Coronary artery (tissue), 2 donors: ENCODE results near the gene ZNRD2.

Experiments
- DNase-seq: peaks from one replicate; pipeline ENCODE4 v3.0.0-alpha.2; 2017; ENCODE audit warnings: low spot score
- H3K27ac ChIP-seq, 2 donors: fragments of 200-600 bp; sonication (generic); one replicate each; pipeline ENCODE4 v1.5.1; 2016 to 2019
- H3K4me3 ChIP-seq: fragments of 200-600 bp; sonication (generic); 2 replicates; pipeline ENCODE4 v1.5.1; 2016; ENCODE audit warnings: mild to moderate bottlenecking, moderate library complexity
- TF ChIP-seq, protein P1 (sequence below): fragments of 200-600 bp; sonication (generic); IDR thresholded peaks from one replicate; pipeline ENCODE4 v1.5.1; 2019; ENCODE audit warnings: antibody characterized with exemption

The ZNRD2 gene

GRCh38 chr11:65525546-65526480, 44.5 kb upstream of the ZNRD2 start:
- H3K4me3 ChIP-seq, result peak overlapping the region; percentile 88
- TF ChIP-seq, protein P1, sequence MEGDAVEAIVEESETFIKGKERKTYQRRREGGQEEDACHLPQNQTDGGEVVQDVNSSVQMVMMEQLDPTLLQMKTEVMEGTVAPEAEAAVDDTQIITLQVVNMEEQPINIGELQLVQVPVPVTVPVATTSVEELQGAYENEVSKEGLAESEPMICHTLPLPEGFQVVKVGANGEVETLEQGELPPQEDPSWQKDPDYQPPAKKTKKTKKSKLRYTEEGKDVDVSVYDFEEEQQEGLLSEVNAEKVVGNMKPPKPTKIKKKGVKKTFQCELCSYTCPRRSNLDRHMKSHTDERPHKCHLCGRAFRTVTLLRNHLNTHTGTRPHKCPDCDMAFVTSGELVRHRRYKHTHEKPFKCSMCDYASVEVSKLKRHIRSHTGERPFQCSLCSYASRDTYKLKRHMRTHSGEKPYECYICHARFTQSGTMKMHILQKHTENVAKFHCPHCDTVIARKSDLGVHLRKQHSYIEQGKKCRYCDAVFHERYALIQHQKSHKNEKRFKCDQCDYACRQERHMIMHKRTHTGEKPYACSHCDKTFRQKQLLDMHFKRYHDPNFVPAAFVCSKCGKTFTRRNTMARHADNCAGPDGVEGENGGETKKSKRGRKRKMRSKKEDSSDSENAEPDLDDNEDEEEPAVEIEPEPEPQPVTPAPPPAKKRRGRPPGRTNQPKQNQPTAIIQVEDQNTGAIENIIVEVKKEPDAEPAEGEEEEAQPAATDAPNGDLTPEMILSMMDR, result no peak
- DNase-seq, result no peak
- H3K27ac ChIP-seq, result peak overlapping the region; percentile 90 to 92

DNA sequence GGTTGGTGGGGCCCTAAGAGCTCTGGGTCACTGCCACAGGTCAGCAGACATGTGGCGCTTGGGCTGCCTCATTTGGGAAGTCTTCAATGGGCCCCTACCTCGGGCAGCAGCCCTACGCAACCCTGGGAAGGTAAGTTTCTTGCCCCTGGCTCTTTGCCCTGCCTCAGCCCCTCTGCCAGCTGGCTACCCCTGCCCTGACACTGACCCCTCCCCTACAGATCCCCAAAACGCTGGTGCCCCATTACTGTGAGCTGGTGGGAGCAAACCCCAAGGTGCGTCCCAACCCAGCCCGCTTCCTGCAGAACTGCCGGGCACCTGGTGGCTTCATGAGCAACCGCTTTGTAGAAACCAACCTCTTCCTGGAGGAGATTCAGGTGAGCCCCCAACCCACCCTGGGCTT, 43.5 kb upstream of the ZNRD2 start:
- no peak overlapping the region for H3K4me3 ChIP-seq
- TF ChIP-seq, protein P1, result no peak
- DNase-seq, result no peak
- peak overlapping the region in 1 of 2 donors; percentile 15 for H3K27ac ChIP-seq

GRCh38 chr11:65528819-65529350, 41.4 kb upstream of the ZNRD2 start:
- TF ChIP-seq, protein P1, result no peak
- DNase-seq, result no peak
- H3K4me3 ChIP-seq, result no peak overlapping the region
- no peak overlapping the region for H3K27ac ChIP-seq

DNA sequence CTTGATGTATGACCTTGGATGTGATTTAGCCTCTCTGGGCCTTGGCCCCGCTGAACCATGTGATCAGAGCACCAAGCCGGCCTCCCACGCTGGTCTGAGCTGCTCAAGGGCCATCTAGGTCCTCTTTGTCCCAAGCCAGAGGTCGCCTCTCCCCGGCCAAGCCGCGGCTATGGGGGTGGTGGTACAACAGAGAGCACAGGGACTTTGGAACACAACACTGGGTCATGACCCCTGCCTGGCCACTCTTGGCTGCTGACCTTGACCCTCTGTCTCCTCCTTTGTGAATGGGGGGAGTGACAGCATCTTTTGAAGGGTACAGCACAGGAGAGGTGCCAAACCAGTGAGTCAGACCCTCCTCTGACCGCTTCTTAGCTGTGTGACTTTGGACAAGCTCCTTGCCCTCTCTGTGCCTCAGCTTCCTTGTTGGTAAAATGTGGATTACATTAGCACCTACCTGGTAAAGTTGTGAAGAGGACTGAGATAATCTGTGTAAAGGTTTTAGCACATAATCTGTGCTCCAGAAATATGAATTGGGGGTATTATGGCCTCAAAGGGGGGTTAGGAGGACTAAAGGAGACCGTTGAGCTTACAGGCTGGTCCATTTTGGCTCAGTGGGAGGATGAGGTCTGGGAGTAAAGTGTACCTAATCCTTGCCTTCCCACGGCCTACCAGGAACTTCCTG, 40.7 kb upstream of the ZNRD2 start:
- TF ChIP-seq, protein P1, result no peak
- no peak for DNase-seq
- no peak overlapping the region for H3K27ac ChIP-seq
- no peak overlapping the region for H3K4me3 ChIP-seq

- H3K27ac ChIP-seq, result no peak overlapping the region
- no peak for DNase-seq
- no peak overlapping the region for H3K4me3 ChIP-seq
- TF ChIP-seq, protein P1, result no peak
These were observed 40.1 kb upstream of the ZNRD2 start for GRCh38 chr11:65530157-65530496.

- H3K27ac ChIP-seq, result no peak overlapping the region
- no peak for DNase-seq
- TF ChIP-seq, protein P1, result no peak
- H3K4me3 ChIP-seq, result no peak overlapping the region
These were observed 37.8 kb upstream of the ZNRD2 start for GRCh38 chr11:65532388-65533064.
